ACC112 (cell line): ENCODE data around the gene RCAN2.

ENCODE experiments used
- H2AFZ ChIP-seq: fragments of 200-600 bp; sonication (generic); one replicate; pipeline ENCODE4 v1.6.0; 2017; ENCODE audit warnings: antibody characterized with exemption, low read length; ENCODE audit not compliant: unreplicated experiment
- H3K27ac ChIP-seq: fragments of 200-600 bp; sonication (generic); 2 replicates; pipeline ENCODE4 v1.5.1; 2014; ENCODE audit warnings: low read depth, mild to moderate bottlenecking, antibody characterized with exemption, low read length, moderate library complexity
- H3K27me3 ChIP-seq: fragments of 200-600 bp; sonication (generic); 2 replicates; pipeline ENCODE4 v1.6.1; 2014; ENCODE audit warnings: mild to moderate bottlenecking, antibody characterized with exemption, low read length, moderate library complexity, mixed read lengths; ENCODE audit not compliant: insufficient read depth
- H3K36me3 ChIP-seq: fragments of 200-600 bp; sonication (generic); 2 replicates; pipeline ENCODE4 v1.6.1; 2016; ENCODE audit warnings: mild to moderate bottlenecking, antibody characterized with exemption, low read length, moderate library complexity, mixed read lengths; ENCODE audit not compliant: insufficient read depth
- H3K4me1 ChIP-seq: fragments of 200-600 bp; sonication (generic); one replicate; pipeline ENCODE4 v1.6.1; 2016; ENCODE audit warnings: low read length, mixed read lengths; ENCODE audit not compliant: insufficient read depth, unreplicated experiment, control insufficient read depth
- H3K4me3 ChIP-seq: fragments of 200-600 bp; sonication (generic); 2 replicates; pipeline ENCODE4 v1.5.1; 2014; ENCODE audit warnings: mild to moderate bottlenecking, low read depth, low read length
- H3K79me2 ChIP-seq: fragments of 200-600 bp; sonication (generic); one replicate; pipeline ENCODE4 v1.6.0; 2016; ENCODE audit warnings: low read length; ENCODE audit not compliant: control insufficient read depth, unreplicated experiment, insufficient read depth

RCAN2 gene

DNA sequence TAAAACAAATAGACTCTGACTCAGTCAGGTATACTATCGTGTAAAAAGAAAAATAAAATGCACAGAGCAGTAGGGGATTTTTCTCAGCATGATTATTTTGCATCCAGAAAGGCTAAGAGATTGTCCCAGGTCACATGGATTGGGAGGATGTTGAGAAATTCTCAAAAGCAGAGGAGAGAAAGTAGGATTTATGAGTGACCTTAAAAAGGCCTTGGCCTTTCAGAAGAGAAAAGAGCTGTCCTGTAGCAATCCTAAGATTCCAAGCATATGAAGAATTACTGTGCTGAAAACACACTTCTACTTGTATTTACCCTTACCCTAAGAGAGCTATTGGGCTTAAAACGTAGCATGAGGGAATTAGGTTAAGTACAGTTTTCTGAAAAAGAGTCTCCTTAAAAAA, 170.7 kb downstream of the RCAN2 start:
- Histone ChIP-seq H3K27me3 (no peaks in the 10 kb centered on the region), H3K4me3 (no peak overlapping the region), H3K27ac (no peak overlapping the region), H3K36me3 (no peaks in the 10 kb centered on the region), H3K4me1 (peaks cover 14% of the 10 kb centered on the region), H3K79me2 (no peaks in the 10 kb centered on the region), H2AFZ (no peak overlapping the region)

DNA sequence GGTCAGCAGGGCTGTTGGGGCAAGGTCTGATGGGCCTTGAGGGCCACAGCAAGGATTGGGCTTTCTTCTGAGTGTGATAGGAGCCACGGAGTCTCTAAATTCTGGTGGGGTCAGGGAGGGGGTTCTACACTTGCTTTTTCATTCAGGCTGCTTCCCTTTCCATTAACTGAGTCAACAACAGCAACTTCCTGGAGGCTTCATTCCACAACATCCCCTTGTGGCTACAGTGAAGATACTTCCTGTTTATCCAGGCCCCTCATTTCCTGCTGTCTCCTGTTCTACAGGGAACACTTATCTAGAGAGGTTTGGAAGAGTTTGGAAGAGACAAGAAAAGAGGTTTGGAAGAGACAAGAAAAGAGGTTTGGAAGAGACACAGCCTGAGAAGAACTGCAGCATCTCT, 175.7 kb downstream of the RCAN2 start:
- Histone ChIP-seq H3K4me3 (no peak overlapping the region), H3K27ac (no peak overlapping the region), H2AFZ (no peak overlapping the region), H3K27me3 (no peaks in the 10 kb centered on the region), H3K4me1 (peaks cover 4% of the 10 kb centered on the region), H3K79me2 (no peaks in the 10 kb centered on the region), H3K36me3 (no peaks in the 10 kb centered on the region)

DNA sequence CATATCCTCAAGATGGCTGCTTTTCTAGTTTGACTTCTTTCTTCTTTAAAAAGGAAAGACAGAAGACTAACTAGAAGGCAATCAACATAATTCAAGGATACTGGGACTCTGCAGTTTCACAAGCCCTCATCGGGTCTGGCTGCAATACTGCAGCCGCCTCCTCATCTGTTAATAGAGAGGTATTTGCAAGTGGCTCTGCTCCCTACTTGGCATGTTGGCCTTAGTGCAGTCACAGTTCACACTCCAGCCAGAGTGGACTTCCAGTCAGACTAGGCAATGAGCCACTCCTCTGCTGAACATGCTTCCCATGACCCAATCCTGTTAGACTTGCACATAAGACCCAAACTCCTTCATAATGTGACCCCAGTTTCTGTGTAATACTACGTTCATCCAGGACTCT, 178.6 kb downstream of the RCAN2 start:
- Histone ChIP-seq H3K4me1 (peaks cover 4% of the 10 kb centered on the region), H3K4me3 (no peak overlapping the region), H2AFZ (no peak overlapping the region), H3K27ac (no peak overlapping the region), H3K27me3 (no peaks in the 10 kb centered on the region), H3K79me2 (no peaks in the 10 kb centered on the region), H3K36me3 (no peaks in the 10 kb centered on the region)

DNA sequence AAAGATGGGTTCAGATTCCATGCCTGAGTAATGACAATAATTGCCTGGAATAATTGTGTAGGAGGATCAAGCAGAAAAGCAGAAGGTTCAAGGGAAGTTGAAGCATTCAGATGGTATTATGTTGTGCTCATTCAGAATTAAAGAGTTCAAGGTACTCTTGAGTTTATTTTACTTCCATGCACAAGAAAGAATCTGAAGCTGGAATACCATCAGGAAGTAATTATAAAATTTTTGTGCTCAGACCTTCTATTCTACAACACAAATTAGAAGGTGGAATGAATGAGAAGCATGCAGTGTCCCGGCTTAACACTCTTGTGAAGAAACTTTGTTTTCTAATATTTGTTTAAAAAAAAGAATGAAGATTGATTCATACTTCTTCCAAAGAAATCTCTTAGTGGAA, 181.1 kb downstream of the RCAN2 start:
- H3K4me3 ChIP-seq, result no peak overlapping the region
- H3K79me2 ChIP-seq, result no peaks in the 10 kb centered on the region
- no peak overlapping the region for H2AFZ ChIP-seq

DNA sequence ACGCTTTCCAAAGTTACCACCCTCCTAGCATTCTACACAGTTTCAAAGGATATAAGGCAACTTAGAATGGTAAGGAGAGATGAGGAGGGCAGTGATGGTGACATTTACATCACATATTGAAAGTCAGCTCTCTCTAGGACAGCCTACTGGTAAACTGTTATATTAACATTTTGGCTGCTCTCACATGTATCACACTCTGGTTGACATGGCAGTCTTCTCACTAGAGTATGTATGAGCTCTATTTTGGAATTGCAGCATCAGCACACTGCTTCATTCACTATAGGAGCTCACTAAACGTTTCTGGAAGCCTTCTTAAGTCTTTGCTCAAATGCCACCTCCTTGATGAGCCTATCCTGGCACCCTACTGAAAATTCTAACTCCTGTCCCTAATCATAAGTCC, 184.8 kb downstream of the RCAN2 start:
- Histone ChIP-seq H3K27me3 (no peaks in the 10 kb centered on the region), H2AFZ (no peak overlapping the region), H3K4me3 (no peak overlapping the region), H3K36me3 (no peaks in the 10 kb centered on the region), H3K4me1 (no peaks in the 10 kb centered on the region), H3K27ac (no peak overlapping the region), H3K79me2 (no peaks in the 10 kb centered on the region)

More for the DNA sequence above, 181.1 kb downstream of the RCAN2 start:
- H3K36me3 ChIP-seq, result no peaks in the 10 kb centered on the region
- H3K27me3 ChIP-seq, result no peaks in the 10 kb centered on the region
- no peaks in the 10 kb centered on the region for H3K4me1 ChIP-seq
- H3K27ac ChIP-seq, result no peak overlapping the region

DNA sequence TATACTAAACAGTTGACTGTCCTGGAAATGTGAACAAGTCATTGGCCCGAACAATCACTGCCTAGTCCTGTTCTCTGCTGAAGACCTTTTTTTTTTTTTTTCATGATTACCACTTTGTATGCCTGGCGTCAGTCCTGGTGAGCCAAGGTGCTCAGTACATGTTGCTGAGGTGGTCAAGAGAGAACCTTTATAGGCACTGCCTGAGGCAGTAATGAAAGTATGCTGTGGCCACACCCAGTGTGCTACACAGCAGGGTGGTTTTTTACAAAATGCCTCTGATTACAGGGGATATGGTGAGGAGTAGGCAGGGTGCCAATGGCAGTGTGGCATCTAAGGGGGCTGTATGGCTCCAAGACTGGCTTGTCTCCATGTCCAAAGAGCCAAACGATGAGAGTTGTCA, 185.4 kb downstream of the RCAN2 start:
- Histone ChIP-seq H3K79me2 (no peaks in the 10 kb centered on the region), H3K27ac (no peak overlapping the region), H3K36me3 (no peaks in the 10 kb centered on the region), H3K4me1 (no peaks in the 10 kb centered on the region), H3K4me3 (no peak overlapping the region), H2AFZ (no peak overlapping the region), H3K27me3 (no peaks in the 10 kb centered on the region)

DNA sequence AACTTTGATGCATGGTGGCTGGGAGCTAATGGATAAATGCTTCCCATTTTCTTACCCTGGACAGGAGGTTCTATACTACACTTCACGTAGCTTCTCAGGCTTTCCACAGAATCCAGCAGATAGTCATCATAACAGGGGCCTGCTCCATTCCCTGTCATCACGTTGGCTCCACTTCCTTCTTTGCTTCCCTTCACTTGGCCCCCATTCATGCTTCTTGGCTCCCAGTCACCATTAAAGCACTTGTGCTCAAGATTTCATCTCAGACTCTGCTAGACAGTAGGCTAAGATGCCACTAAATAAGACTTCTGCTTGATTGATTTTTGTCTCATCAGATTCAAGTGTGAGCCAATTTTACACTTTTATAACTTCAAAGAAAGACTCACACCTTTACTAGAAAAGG, 186.0 kb downstream of the RCAN2 start:
- no peak overlapping the region for H3K4me3 ChIP-seq
- H3K36me3 ChIP-seq, result no peaks in the 10 kb centered on the region
- no peaks in the 10 kb centered on the region for H3K79me2 ChIP-seq
- H3K27ac ChIP-seq, result no peak overlapping the region
- H2AFZ ChIP-seq, result no peak overlapping the region
- H3K27me3 ChIP-seq, result no peaks in the 10 kb centered on the region
- H3K4me1 ChIP-seq, result no peaks in the 10 kb centered on the region

DNA sequence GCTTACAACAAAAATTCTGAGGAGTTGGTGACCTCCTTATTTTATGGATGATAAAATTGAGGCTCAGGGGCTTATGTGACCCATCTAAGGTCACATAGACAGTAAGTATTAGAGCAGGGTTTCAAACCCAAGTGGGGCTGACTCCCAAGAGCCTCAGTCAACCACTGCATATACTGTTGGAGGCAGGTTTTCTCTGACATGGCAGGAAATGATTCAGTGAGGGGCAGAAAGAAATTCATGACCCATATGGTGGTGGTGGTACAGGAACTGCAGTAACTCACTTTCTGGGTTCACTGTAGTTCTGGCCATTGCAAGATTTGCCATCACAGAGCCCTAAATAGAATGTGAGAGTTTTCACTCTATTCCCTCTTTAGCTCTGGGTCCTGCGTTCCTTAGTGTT, 188.4 kb downstream of the RCAN2 start:
- H3K27ac ChIP-seq, result no peak overlapping the region
- H3K4me1 ChIP-seq, result no peaks in the 10 kb centered on the region
- H3K79me2 ChIP-seq, result no peaks in the 10 kb centered on the region
- peaks cover under 1% of the 10 kb centered on the region; the same call in 1 of the 2 replicates for H3K27me3 ChIP-seq
- no peaks in the 10 kb centered on the region for H3K36me3 ChIP-seq
- H3K4me3 ChIP-seq, result no peak overlapping the region
- no peak overlapping the region for H2AFZ ChIP-seq

DNA sequence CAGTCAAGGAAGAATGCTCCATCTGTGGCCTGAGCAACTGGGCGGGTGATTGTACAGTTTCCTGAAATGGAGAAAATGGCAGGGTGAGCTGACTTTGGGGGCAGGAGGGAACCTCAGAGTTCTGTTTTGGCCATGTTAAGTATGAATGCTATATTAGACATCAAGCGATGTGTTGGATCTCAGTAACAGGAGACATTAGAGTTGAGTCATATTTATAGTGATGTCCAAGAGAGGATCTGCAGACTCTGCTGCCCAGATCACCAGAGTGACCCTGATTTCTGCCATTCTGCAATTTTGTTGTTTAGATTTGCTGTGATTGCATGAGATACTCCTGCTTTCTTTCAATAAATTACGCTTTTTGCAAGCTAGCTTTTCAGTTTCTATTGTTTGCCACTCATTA, 189.1 kb downstream of the RCAN2 start:
- Histone ChIP-seq H3K36me3 (no peaks in the 10 kb centered on the region), H3K27ac (no peak overlapping the region), H3K27me3 (peaks cover 3% of the 10 kb centered on the region; the same call in 1 of the 2 replicates)

DNA sequence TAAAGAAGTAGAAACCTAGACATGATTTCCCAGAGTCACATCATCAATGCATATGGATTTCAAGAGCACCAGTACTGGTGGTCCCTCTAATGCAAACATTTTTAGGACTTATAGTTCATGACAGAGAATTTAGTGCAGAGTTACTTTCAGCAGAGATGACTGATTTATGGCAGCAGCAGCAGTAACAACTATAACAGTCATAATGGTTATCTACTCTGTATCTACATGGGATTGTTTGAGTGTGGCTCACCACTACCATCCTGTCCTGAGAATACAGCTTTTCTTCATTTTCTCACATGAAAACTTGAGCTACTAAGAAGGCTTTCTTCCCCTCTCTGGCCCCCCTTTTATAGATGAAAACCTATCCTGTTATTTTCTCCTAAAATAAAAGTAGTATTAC, 192.0 kb downstream of the RCAN2 start:
- H3K27me3 ChIP-seq, result peaks cover 3% of the 10 kb centered on the region; the same call in 1 of the 2 replicates
- H3K4me1 ChIP-seq, result no peaks in the 10 kb centered on the region
- H2AFZ ChIP-seq, result no peak overlapping the region
- H3K27ac ChIP-seq, result no peak overlapping the region
- no peaks in the 10 kb centered on the region for H3K79me2 ChIP-seq
- no peak overlapping the region for H3K4me3 ChIP-seq
- no peaks in the 10 kb centered on the region for H3K36me3 ChIP-seq

More for the DNA sequence above, 189.1 kb downstream of the RCAN2 start:
- Histone ChIP-seq H3K4me1 (no peaks in the 10 kb centered on the region), H3K79me2 (no peaks in the 10 kb centered on the region), H2AFZ (no peak overlapping the region), H3K4me3 (no peak overlapping the region)

DNA sequence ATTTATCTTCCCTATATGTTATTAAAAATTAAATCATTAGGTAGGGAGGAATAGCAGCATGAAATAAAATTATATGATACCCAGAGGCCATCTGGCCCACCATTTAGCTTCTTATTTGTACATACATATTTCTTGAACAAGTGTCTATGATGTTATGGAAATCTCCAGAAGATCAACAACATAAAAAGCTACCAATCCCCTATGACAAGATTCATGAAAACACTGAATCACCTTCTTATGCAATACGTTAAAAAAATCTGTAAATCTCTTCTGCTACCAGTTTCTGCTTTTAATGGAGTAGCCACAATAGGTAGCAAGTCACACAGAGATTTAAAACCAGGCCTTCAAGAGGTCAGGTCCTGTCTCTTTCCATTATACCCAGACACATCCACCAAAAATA, 194.7 kb downstream of the RCAN2 start:
- H3K27ac ChIP-seq, result no peak overlapping the region
- peaks cover 3% of the 10 kb centered on the region; the same call in 1 of the 2 replicates for H3K27me3 ChIP-seq
- H3K4me3 ChIP-seq, result no peak overlapping the region
- H3K4me1 ChIP-seq, result no peaks in the 10 kb centered on the region
- no peaks in the 10 kb centered on the region for H3K79me2 ChIP-seq
- no peaks in the 10 kb centered on the region for H3K36me3 ChIP-seq
- no peak overlapping the region for H2AFZ ChIP-seq
